ENCODE measurements around the gene GRM4.

GRCh38 chr6:34106900-34107299 is 39.0 kb downstream of the GRM4 start:
- TF ChIP-seq CTCF (IDR thresholded peaks at IDR 0.05) (no peak), POLR2A (IDR thresholded peaks at IDR 0.05) (no peak)

Data from Peyer's patch (tissue), 4 donors.